ENCODE data around the gene DNAH2.

The DNAH2 gene, protein sequence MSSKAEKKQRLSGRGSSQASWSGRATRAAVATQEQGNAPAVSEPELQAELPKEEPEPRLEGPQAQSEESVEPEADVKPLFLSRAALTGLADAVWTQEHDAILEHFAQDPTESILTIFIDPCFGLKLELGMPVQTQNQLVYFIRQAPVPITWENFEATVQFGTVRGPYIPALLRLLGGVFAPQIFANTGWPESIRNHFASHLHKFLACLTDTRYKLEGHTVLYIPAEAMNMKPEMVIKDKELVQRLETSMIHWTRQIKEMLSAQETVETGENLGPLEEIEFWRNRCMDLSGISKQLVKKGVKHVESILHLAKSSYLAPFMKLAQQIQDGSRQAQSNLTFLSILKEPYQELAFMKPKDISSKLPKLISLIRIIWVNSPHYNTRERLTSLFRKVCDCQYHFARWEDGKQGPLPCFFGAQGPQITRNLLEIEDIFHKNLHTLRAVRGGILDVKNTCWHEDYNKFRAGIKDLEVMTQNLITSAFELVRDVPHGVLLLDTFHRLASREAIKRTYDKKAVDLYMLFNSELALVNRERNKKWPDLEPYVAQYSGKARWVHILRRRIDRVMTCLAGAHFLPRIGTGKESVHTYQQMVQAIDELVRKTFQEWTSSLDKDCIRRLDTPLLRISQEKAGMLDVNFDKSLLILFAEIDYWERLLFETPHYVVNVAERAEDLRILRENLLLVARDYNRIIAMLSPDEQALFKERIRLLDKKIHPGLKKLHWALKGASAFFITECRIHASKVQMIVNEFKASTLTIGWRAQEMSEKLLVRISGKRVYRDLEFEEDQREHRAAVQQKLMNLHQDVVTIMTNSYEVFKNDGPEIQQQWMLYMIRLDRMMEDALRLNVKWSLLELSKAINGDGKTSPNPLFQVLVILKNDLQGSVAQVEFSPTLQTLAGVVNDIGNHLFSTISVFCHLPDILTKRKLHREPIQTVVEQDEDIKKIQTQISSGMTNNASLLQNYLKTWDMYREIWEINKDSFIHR (N-terminal part only)

DNA sequence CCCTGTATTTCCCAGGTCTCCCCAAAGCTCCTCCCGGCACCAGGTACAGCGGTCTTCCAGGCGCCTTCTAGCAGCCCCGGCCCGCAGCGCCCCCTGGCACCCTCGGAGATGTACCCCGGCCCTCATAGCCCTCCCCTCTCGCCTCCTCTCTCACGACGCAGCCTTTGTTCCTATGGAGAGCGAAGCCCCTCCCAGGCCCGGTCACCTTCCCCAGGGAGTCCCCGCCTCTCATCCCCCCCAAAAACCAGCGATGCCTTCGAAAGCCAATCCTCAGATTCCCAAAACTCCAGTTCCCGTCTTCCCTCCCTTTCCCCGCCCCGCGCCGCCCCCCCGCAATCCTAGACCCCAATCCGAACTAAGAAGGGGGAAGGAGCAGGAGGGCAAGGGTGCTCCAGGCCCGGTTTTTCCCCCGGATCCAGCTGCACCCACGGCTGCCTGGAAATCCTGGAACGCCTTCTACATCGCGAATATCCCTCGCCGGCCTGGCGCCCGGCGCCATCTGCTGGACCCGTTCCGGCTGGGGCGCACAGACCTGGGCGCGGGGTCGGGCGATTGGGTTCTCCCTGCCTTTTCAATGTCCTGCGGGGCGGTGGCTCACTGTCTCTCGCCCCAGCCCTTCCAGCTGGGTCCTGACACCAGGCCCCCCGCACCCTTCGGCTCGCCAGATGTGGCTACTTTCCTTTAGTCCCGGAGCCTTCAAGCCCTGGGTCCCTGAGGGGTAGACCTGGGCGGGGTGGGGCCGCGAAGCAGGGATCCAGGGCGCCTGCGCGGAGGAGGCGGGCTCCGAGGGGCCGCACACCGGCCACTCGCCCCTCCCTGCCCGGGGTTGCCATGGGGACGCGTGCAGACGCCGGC, at the start of gene DNAH2:
TSS of gene DNAH2 (plus strand) at position 844 of the 855 bp plus-strand sequence. CDS start 1,991 bp downstream, outside the sequence.
- peak within 1 kb of the TSS; percentile 52 for H3K4me3 ChIP-seq (replicated peaks; ENCODE audit: low read depth, low read length)
- peak; percentile 75 for DNase-seq (ENCODE audit: extremely low read depth, low read depth)
- TF ChIP-seq, protein P1, sequence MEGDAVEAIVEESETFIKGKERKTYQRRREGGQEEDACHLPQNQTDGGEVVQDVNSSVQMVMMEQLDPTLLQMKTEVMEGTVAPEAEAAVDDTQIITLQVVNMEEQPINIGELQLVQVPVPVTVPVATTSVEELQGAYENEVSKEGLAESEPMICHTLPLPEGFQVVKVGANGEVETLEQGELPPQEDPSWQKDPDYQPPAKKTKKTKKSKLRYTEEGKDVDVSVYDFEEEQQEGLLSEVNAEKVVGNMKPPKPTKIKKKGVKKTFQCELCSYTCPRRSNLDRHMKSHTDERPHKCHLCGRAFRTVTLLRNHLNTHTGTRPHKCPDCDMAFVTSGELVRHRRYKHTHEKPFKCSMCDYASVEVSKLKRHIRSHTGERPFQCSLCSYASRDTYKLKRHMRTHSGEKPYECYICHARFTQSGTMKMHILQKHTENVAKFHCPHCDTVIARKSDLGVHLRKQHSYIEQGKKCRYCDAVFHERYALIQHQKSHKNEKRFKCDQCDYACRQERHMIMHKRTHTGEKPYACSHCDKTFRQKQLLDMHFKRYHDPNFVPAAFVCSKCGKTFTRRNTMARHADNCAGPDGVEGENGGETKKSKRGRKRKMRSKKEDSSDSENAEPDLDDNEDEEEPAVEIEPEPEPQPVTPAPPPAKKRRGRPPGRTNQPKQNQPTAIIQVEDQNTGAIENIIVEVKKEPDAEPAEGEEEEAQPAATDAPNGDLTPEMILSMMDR (IDR thresholded peaks at IDR 0.05; ENCODE audit: low read depth, low read length, missing control alignments), result peak; percentile 52

DNA sequence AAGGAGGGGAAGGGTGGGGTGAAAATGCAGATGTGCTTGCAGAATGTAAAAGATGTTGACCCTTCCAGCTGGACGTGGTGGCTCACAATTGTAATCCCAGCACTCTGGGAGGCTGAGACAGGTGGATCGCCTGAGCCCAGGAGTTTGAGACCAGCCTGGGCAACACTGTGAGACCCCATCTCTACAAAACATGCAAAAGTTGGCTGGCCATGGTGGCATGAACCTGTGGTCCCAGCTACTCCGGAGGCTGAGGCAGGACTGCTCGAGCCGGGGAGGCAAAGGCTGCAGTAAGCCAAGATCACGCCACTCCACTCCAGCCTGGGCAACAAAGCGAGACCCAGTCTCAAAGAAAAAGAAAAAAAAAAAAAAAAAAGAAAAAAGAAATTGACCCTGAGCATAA, 49.1 kb upstream of the DNAH2 start:
- TF ChIP-seq, protein P1 (IDR thresholded peaks at IDR 0.05; ENCODE audit: low read depth, low read length, missing control alignments), result no peak
- DNase-seq (ENCODE audit: extremely low read depth, low read depth), result no peak
- H3K4me3 ChIP-seq (replicated peaks; ENCODE audit: low read depth, low read length), result no peak overlapping the region

DNA sequence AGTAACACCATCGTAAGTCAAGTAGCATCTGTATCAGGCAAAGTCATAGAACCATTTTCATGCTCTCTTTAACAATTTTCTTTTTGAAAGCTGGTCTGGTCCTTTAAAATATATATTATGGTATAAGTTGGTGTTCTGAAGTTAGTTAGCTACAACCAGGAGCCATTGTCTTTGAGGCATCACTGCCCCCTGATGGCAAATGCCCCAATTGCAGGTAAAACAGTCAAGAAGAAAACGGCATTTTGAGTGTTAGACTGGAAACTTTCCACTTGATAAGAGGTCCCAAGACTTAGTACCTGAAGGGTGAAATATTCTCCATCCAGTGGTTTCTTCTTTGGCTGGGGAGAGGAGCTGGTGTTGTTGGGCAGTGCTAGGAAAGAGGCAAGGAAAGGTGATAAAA, 44.3 kb upstream of the DNAH2 start:
- TF ChIP-seq, protein P1 (IDR thresholded peaks at IDR 0.05; ENCODE audit: low read depth, low read length, missing control alignments), result peak; percentile 60
- DNase-seq (ENCODE audit: extremely low read depth, low read depth), result no peak
- no peak overlapping the region for H3K4me3 ChIP-seq (replicated peaks; ENCODE audit: low read depth, low read length)

DNA sequence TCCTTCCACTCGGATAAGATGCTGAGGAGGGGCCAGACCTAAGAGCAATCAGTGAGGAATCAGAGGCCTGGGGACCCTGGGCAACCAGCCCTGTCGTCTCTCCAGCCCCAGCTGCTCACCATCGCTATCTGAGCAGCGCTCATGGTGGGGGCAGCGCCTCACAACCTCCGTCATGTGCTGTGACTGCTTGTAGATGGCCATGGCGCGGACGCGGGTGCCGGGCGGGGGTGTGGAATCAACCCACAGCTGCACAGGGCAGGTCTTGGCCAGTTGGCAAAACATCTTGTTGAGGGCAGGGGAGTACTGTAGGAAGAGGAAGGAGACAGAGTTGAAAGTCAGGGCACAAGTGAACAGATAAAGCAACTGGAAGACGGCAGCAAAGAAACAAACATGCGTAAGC, 42.6 kb upstream of the DNAH2 start:
- DNase-seq (ENCODE audit: extremely low read depth, low read depth), result no peak
- TF ChIP-seq, protein P1 (IDR thresholded peaks at IDR 0.05; ENCODE audit: low read depth, low read length, missing control alignments), result no peak
- no peak overlapping the region for H3K4me3 ChIP-seq (replicated peaks; ENCODE audit: low read depth, low read length)

DNA sequence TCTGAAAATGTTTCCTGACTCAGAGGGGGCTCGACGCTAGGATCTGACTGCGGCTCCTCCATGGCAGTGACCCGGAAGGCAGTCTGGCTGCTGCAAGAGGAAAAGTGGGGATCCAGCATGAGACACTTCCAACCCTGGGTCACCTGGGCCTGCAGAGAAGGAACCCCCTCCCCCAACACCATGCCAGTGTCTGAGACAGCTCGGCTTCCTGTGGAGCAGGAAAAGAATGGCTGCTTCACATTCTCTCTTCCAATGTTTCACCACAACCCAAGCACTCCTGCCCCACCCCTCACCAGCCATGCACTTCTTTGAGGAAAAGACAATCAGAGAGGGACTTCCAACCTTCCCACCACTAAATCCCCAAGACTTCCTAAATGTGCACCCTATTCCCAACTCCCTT, 41.0 kb upstream of the DNAH2 start:
- no peak overlapping the region for H3K4me3 ChIP-seq (replicated peaks; ENCODE audit: low read depth, low read length)
- DNase-seq (ENCODE audit: extremely low read depth, low read depth), result no peak
- TF ChIP-seq, protein P1 (IDR thresholded peaks at IDR 0.05; ENCODE audit: low read depth, low read length, missing control alignments), result no peak

Data from HFF-Myc (cell line).